Liver (tissue), 9 donors: ENCODE data around the gene ATXN7L1. TPM values are rescaled to one million over a fixed set of nuclear protein-coding genes. Genes with fewer than 3 reads are reported as not detected.
A peak's percentile ranks its signal among the peaks of the same experiment; 100 is the strongest.

Source experiments
- DNase-seq: peaks from one replicate; pipeline ENCODE4 v3.0.0-alpha.2; 2017; ENCODE audit warnings: low spot score
- H3K27ac ChIP-seq, 2 donors: one replicate each; pipeline ENCODE4 v1.7.0; 2013; ENCODE audit warnings: inconsistent platforms in 2 of 2, low read length in 2 of 2, control low read depth in 1 of 2, low read depth in 1 of 2, mild to moderate bottlenecking in 1 of 2
- H3K27me3 ChIP-seq, 4 donors: one replicate each; pipeline versions ENCODE4 v1.6.1 to v1.7.0; 2013; ENCODE audit warnings: low read length in 3 of 4, inconsistent platforms in 1 of 4, mild to moderate bottlenecking in 1 of 4, moderate library complexity in 1 of 4; ENCODE audit not compliant: control insufficient read depth in 4 of 4, insufficient read depth in 4 of 4
- H3K36me3 ChIP-seq, 4 donors: one replicate each; pipeline versions ENCODE4 v1.6.1 to v1.7.0; 2013; ENCODE audit warnings: low read length in 3 of 4, mild to moderate bottlenecking in 3 of 4, low read depth in 1 of 4, moderate library complexity in 1 of 4; ENCODE audit not compliant: control insufficient read depth in 4 of 4, insufficient read depth in 3 of 4
- H3K4me1 ChIP-seq, 4 donors: one replicate each; pipeline versions ENCODE4 v1.6.1 to v1.7.0; 2013; ENCODE audit warnings: low read length in 3 of 4, mild to moderate bottlenecking in 3 of 4, moderate library complexity in 1 of 4; ENCODE audit not compliant: control insufficient read depth in 4 of 4, insufficient read depth in 4 of 4
- H3K4me3 ChIP-seq, 3 donors: one replicate each; pipeline versions ENCODE4 v1.6.1 to v1.7.0; 2013; ENCODE audit warnings: low read length in 3 of 3, control low read depth in 1 of 3, low read depth in 1 of 3, mild to moderate bottlenecking in 1 of 3
- H3K9ac ChIP-seq, 2 donors: one replicate each; pipeline ENCODE4 v1.7.0; 2013; ENCODE audit warnings: low read length in 2 of 2, mild to moderate bottlenecking in 2 of 2, moderate library complexity in 2 of 2, control low read depth in 1 of 2, low read depth in 1 of 2
- H3K9me3 ChIP-seq, 4 donors: one replicate each; pipeline versions ENCODE4 v1.6.1 to v1.7.0; 2013; ENCODE audit warnings: low read length in 3 of 4; ENCODE audit not compliant: control insufficient read depth in 4 of 4
- FOXA1 ChIP-seq: IDR thresholded peaks from 2 replicates; pipeline ENCODE4 v1.6.1; 2016; ENCODE audit warnings: antibody characterized with exemption
- FOXA2 ChIP-seq: IDR thresholded peaks from 2 replicates; pipeline ENCODE4 v1.6.1; 2016; ENCODE audit warnings: antibody characterized with exemption
- GABPA ChIP-seq, 2 donors: IDR thresholded peaks in 1 of 2; conservative IDR thresholded peaks in 1 of 2; 2 replicates each; pipeline ENCODE4 v1.6.1; 2016; ENCODE audit warnings: antibody characterized with exemption in 2 of 2, mild to moderate bottlenecking in 1 of 2, moderate library complexity in 1 of 2
- HNF4A ChIP-seq, 2 donors: conservative IDR thresholded peaks; 2 replicates each; pipeline ENCODE4 v1.6.1; 2016; ENCODE audit warnings: antibody characterized with exemption in 2 of 2, mild to moderate bottlenecking in 2 of 2
- HNF4G ChIP-seq: IDR thresholded peaks from 2 replicates; pipeline ENCODE4 v1.6.1; 2016; ENCODE audit warnings: antibody characterized with exemption
- JUND ChIP-seq, 2 donors: IDR thresholded peaks; 2 replicates each; pipeline ENCODE4 v1.6.1; 2016; ENCODE audit warnings: antibody characterized with exemption in 2 of 2
- RAD21 ChIP-seq, 2 donors: IDR thresholded peaks; 2 replicates each; pipeline ENCODE4 v1.6.1; 2016; ENCODE audit warnings: antibody characterized with exemption in 2 of 2, mild to moderate bottlenecking in 2 of 2
- RXRA ChIP-seq, 2 donors: IDR thresholded peaks; 2 replicates each; pipeline ENCODE4 v1.6.1; 2017 to 2018; ENCODE audit warnings: antibody characterized with exemption in 2 of 2, mild to moderate bottlenecking in 1 of 2
- SP1 ChIP-seq: IDR thresholded peaks from 2 replicates; pipeline ENCODE4 v1.6.1; 2018; ENCODE audit warnings: antibody characterized with exemption, mild to moderate bottlenecking
- TAF1 ChIP-seq: conservative IDR thresholded peaks from 2 replicates; pipeline ENCODE4 v1.6.1; 2016; ENCODE audit warnings: antibody characterized with exemption, mild to moderate bottlenecking
- WGBS: extraction: QIAGEN DNeasy Blood & Tissue Kit; methylation state at CpG from one replicate; pipeline ENCODE4 v1.1.7; 2013; 5-methylcytosine and 5-hydroxymethylcytosine counted together
- polyA plus RNA-seq, 2 donors: library from polyadenylated mRNA; stranded (reverse) in 1 of 2; unstranded in 1 of 2; fragments of 200-250 nt in 1 of 2; fragments of >200 nt in 1 of 2; fragmentation: Nextera tagmentation in 1 of 2; extraction: Ambion mirVana in 1 of 2; gene quantifications; one replicate each; pipeline versions ENCODE4 v1.2.1 to v1.2.3, GENCODE V29; 2013 to 2015
- total RNA-seq, 2 donors: library from RNA; depleted of rRNA; stranded (reverse); fragments of >200 nt; gene quantifications; one replicate each; pipeline ENCODE4 v1.2.3, GENCODE V29; 2014
- TF ChIP-seq, protein P1 (sequence below): IDR thresholded peaks from 2 replicates; pipeline ENCODE4 v1.6.1; 2016; ENCODE audit warnings: antibody characterized with exemption
- TF ChIP-seq, protein P2 (sequence below): fragments of 150-350 bp; IDR thresholded peaks from 2 replicates; pipeline ENCODE4 v1.5.1; 2017; ENCODE audit warnings: improper control_type of control experiment, low read depth, low read length; ENCODE audit not compliant: missing input control
- TF ChIP-seq, protein P3 (sequence below): IDR thresholded peaks from 2 replicates; pipeline ENCODE4 v1.6.1; 2016; ENCODE audit warnings: antibody characterized with exemption, mild to moderate bottlenecking
- TF ChIP-seq, protein P4 (sequence below): IDR thresholded peaks from 2 replicates; pipeline ENCODE4 v1.6.1; 2016; ENCODE audit warnings: antibody characterized with exemption
- donor health status: healthy.
- donor health status: healthy.
- donor health status: healthy.
- donor health status: healthy.
- donor health status: healthy.

The ATXN7L1 gene
- total and polyA plus RNA-seq, 4 donors: 2.1 to 7.4 (median 5.3) TPM

DNA sequence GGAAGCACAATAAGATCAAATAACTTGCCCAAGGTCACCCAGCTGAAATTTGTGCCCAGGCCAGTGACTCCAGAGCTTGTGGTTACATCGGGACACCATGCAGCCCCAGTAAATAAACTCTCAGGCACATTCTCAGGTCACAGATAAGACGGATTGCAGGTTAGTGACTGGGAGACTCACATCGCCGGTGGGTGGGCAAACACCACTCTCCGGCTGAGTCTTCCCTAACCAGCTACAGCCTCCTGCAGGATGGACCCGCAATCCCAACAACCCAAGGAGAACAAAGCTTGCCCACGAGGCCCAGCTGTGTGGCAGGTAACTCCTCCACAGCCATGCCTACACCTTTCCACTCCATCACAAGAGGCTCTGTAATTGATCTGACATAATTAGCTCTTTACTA, 213.4 kb downstream of the ATXN7L1 start:
- no peak overlapping the region for H3K9ac ChIP-seq
- no peaks in the 10 kb centered on the region for H3K9me3 ChIP-seq
- DNase-seq: no peak
- peaks cover 0 to 15% (median 11%) of the 10 kb centered on the region in 4 donors for H3K4me1 ChIP-seq
- 73% methylated on average over 7 of the region's 7 CpGs for WGBS
- H3K36me3 ChIP-seq: peaks cover 0 to 14% (median 7%) of the 10 kb centered on the region in 4 donors
- no peak overlapping the region for H3K27ac ChIP-seq
- H3K4me3 ChIP-seq: no peak overlapping the region
- no peaks in the 10 kb centered on the region for H3K27me3 ChIP-seq
- TF ChIP-seq GABPA (IDR thresholded peaks at IDR 0.05 in 1 of 2, conservative IDR thresholded peaks at IDR 0.05 in 1 of 2): no peak
- TF ChIP-seq TAF1: no peak
- TF ChIP-seq FOXA2: no peak

DNA sequence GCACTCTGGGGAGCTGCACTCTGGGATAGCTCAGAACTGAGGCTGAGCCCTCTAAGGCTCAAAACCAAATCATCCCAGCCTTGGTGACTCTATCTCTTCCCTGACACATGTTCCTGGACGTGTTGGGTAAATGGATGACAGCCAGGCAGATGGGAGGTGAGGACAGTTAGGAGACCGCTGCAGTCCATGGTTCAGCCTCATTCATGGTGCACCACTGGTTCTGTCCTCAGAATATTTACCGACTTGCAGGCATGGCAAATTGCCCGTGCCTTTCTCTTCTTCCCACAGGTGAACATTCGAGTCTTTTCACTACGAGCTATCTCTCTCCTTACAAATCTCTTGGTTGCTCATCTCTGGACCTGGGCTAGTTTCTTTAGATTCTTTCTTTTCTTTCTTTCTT, 214.8 kb downstream of the ATXN7L1 start:
- 51% methylated on average over 6 of the region's 6 CpGs for WGBS
- Histone ChIP-seq H3K27ac (no peak overlapping the region), H3K9me3 (no peaks in the 10 kb centered on the region), H3K27me3 (no peaks in the 10 kb centered on the region), H3K4me1 (peaks cover 0 to 15% (median 11%) of the 10 kb centered on the region in 4 donors), H3K4me3 (no peak overlapping the region), H3K9ac (no peak overlapping the region), H3K36me3 (peaks cover 0 to 14% (median 7%) of the 10 kb centered on the region in 4 donors)
- DNase-seq: no peak
- TF ChIP-seq RXRA (IDR thresholded peaks at IDR 0.05) (peak in 1 of 2 donors; percentile 58), JUND (IDR thresholded peaks at IDR 0.05) (peak in 1 of 2 donors; percentile 20), HNF4G (no peak), HNF4A (conservative IDR thresholded peaks at IDR 0.05) (peak; percentile 7 to 72)
- TF ChIP-seq, protein P1, sequence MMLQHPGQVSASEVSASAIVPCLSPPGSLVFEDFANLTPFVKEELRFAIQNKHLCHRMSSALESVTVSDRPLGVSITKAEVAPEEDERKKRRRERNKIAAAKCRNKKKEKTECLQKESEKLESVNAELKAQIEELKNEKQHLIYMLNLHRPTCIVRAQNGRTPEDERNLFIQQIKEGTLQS: no peak

DNA sequence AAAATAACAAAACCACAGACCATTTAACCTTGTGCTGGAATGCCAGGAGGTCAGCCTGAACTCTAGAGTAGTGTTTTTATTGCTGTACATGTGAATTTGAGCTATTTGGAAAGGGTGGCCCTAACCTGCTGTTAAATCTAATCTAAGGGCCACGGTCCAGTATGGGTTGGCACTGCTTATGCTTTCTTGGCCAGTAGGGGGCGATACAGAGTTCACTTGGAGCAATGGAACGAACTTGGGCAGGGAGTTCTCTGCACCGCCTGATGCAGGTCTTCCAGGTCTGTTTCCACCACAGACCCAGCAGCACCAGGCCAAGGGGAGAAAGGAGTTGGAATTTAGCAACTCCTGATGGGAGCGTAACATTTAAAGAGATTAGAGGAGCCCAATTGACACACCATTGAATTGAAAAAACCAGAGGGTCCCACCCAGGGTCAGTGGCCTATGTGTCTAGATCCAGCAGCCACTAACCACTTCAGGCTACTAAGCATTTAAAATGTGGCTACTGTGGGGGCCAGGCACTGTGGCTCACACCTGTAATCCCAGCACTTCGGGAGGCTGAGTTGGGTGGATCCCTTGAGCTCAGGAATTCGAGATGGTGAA, 219.4 kb downstream of the ATXN7L1 start:
- DNase-seq: peak; percentile 62

More for the DNA sequence above, 219.4 kb downstream of the ATXN7L1 start:
- no peaks in the 10 kb centered on the region for H3K9me3 ChIP-seq
- WGBS: 79% methylated on average over 7 of the region's 7 CpGs
- H3K9ac ChIP-seq: no peak overlapping the region
- no peak overlapping the region for H3K27ac ChIP-seq
- H3K36me3 ChIP-seq: peaks cover 0 to 12% (median 5%) of the 10 kb centered on the region in 4 donors
- H3K4me3 ChIP-seq: no peak overlapping the region
- TF ChIP-seq, protein P1: no peak
- TF ChIP-seq, protein P2, sequence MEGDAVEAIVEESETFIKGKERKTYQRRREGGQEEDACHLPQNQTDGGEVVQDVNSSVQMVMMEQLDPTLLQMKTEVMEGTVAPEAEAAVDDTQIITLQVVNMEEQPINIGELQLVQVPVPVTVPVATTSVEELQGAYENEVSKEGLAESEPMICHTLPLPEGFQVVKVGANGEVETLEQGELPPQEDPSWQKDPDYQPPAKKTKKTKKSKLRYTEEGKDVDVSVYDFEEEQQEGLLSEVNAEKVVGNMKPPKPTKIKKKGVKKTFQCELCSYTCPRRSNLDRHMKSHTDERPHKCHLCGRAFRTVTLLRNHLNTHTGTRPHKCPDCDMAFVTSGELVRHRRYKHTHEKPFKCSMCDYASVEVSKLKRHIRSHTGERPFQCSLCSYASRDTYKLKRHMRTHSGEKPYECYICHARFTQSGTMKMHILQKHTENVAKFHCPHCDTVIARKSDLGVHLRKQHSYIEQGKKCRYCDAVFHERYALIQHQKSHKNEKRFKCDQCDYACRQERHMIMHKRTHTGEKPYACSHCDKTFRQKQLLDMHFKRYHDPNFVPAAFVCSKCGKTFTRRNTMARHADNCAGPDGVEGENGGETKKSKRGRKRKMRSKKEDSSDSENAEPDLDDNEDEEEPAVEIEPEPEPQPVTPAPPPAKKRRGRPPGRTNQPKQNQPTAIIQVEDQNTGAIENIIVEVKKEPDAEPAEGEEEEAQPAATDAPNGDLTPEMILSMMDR: peak; percentile 73
- TF ChIP-seq, protein P3, sequence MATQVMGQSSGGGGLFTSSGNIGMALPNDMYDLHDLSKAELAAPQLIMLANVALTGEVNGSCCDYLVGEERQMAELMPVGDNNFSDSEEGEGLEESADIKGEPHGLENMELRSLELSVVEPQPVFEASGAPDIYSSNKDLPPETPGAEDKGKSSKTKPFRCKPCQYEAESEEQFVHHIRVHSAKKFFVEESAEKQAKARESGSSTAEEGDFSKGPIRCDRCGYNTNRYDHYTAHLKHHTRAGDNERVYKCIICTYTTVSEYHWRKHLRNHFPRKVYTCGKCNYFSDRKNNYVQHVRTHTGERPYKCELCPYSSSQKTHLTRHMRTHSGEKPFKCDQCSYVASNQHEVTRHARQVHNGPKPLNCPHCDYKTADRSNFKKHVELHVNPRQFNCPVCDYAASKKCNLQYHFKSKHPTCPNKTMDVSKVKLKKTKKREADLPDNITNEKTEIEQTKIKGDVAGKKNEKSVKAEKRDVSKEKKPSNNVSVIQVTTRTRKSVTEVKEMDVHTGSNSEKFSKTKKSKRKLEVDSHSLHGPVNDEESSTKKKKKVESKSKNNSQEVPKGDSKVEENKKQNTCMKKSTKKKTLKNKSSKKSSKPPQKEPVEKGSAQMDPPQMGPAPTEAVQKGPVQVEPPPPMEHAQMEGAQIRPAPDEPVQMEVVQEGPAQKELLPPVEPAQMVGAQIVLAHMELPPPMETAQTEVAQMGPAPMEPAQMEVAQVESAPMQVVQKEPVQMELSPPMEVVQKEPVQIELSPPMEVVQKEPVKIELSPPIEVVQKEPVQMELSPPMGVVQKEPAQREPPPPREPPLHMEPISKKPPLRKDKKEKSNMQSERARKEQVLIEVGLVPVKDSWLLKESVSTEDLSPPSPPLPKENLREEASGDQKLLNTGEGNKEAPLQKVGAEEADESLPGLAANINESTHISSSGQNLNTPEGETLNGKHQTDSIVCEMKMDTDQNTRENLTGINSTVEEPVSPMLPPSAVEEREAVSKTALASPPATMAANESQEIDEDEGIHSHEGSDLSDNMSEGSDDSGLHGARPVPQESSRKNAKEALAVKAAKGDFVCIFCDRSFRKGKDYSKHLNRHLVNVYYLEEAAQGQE: no peak
- TF ChIP-seq, protein P4, sequence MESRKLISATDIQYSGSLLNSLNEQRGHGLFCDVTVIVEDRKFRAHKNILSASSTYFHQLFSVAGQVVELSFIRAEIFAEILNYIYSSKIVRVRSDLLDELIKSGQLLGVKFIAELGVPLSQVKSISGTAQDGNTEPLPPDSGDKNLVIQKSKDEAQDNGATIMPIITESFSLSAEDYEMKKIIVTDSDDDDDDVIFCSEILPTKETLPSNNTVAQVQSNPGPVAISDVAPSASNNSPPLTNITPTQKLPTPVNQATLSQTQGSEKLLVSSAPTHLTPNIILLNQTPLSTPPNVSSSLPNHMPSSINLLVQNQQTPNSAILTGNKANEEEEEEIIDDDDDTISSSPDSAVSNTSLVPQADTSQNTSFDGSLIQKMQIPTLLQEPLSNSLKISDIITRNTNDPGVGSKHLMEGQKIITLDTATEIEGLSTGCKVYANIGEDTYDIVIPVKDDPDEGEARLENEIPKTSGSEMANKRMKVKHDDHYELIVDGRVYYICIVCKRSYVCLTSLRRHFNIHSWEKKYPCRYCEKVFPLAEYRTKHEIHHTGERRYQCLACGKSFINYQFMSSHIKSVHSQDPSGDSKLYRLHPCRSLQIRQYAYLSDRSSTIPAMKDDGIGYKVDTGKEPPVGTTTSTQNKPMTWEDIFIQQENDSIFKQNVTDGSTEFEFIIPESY: no peak
- peak; percentile 58 to 79 for TF ChIP-seq RAD21 (IDR thresholded peaks at IDR 0.05)
- TF ChIP-seq TAF1: no peak
- no peak for TF ChIP-seq FOXA1
- no peak for TF ChIP-seq SP1
- TF ChIP-seq HNF4A (conservative IDR thresholded peaks at IDR 0.05): peak in 1 of 2 donors; percentile 15
- TF ChIP-seq FOXA2: no peak
- H3K27me3 ChIP-seq: no peaks in the 10 kb centered on the region
- H3K4me1 ChIP-seq: peaks cover 4 to 26% (median 23%) of the 10 kb centered on the region in 4 donors
